Activated CD4-positive, alpha-beta T cell treated with anti-CD3 and anti-CD28 coated beads, Interleukin-2, amount 50 U/mL, for 48 hours (primary cell): ENCODE data around the gene COMMD1.
"Not testable (repeated sequence)": the region's sequence is repeated elsewhere in the genome, so short reads cannot be mapped to it uniquely, and the experiment has no call there.

Experiments used
- DNase-seq, 2 experiments: peaks; one replicate each; pipeline ENCODE4 v3.0.0-alpha.2; 2020

The COMMD1 gene

GRCh38 chr2:62089658-62090057, 184.2 kb downstream of the COMMD1 start:
- no peak for DNase-seq

GRCh38 chr2:62091471-62091870, 186.0 kb downstream of the COMMD1 start:
- DNase-seq, result no peak

- DNase-seq, result no peak
Observed at GRCh38 chr2:62099050-62099449, 193.6 kb downstream of the COMMD1 start.

- DNase-seq, result no peak
Observed at GRCh38 chr2:62099523-62100175, 194.2 kb downstream of the COMMD1 start.

GRCh38 chr2:62101886-62102285, 196.4 kb downstream of the COMMD1 start:
- no peak for DNase-seq

GRCh38 chr2:62102402-62102920, 197.0 kb downstream of the COMMD1 start:
- DNase-seq, result no peak

- no peak for DNase-seq
Observed at GRCh38 chr2:62109554-62109953, 204.1 kb downstream of the COMMD1 start.

- no peak for DNase-seq
Observed at GRCh38 chr2:62110415-62111025, 205.0 kb downstream of the COMMD1 start.

- DNase-seq, result no peak
Observed at GRCh38 chr2:62112179-62112578, 206.7 kb downstream of the COMMD1 start.

GRCh38 chr2:62114564-62114963, 209.1 kb downstream of the COMMD1 start:
- DNase-seq, result no peak

GRCh38 chr2:62116983-62117382, 211.5 kb downstream of the COMMD1 start:
- DNase-seq, result no peak

- DNase-seq, result no peak
Observed at GRCh38 chr2:62118160-62118559, 212.7 kb downstream of the COMMD1 start.

GRCh38 chr2:62119311-62119974, 214.0 kb downstream of the COMMD1 start:
- no peak for DNase-seq

GRCh38 chr2:62126239-62126638, 220.8 kb downstream of the COMMD1 start:
- not testable (repeated sequence) for DNase-seq

- DNase-seq, result no peak
Observed at GRCh38 chr2:62133320-62133823, 227.9 kb downstream of the COMMD1 start.

- DNase-seq, result no peak
Observed at GRCh38 chr2:62136956-62137830, 231.7 kb downstream of the COMMD1 start.

- no peak for DNase-seq
Observed at GRCh38 chr2:62140426-62141141, 235.1 kb downstream of the COMMD1 start.

- no peak for DNase-seq
Observed at GRCh38 chr2:62141142-62141740, 235.8 kb downstream of the COMMD1 start.

- DNase-seq, result no peak
Observed at GRCh38 chr2:62142054-62142453, 236.6 kb downstream of the COMMD1 start.

- no peak for DNase-seq
Observed at GRCh38 chr2:62143696-62144095, 238.2 kb downstream of the COMMD1 start.

- no peak for DNase-seq
Observed at GRCh38 chr2:62144689-62145477, 239.4 kb downstream of the COMMD1 start.
